GM21360 (cell line): Measurements from ENCODE around the gene CEP72.
"Not testable (repeated sequence)": the region's sequence is repeated elsewhere in the genome, so short reads cannot be mapped to it uniquely, and the experiment has no call there.

ENCODE experiments used
- ATAC-seq: cut with Tn5 transposase; IDR thresholded peaks from one replicate; pipeline ENCODE4 v1.9.1; 2021; ENCODE audit warnings: mild to moderate bottlenecking, moderate library complexity; ENCODE audit not compliant: unreplicated experiment

CEP72 gene, protein sequence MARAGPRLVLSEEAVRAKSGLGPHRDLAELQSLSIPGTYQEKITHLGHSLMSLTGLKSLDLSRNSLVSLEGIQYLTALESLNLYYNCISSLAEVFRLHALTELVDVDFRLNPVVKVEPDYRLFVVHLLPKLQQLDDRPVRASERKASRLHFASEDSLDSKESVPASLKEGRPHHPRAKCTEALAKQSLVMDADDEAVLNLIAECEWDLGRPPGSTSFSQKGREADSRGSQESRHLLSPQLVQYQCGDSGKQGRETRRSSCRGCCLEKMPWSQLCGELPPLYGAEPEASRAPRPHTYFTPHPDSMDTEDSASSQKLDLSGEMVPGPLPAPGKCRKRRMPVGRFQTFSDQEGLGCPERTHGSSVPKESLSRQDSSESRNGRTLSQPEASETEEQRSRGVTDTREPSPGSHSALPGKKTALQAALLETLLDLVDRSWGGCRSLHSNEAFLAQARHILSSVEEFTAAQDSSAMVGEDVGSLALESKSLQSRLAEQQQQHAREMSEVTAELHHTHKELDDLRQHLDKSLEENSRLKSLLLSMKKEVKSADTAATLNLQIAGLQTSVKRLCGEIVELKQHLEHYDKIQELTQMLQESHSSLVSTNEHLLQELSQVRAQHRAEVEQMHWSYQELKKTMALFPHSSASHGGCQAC

GRCh38 chr5:611731-612486 lies at the start of gene CEP72:
TSS of gene CEP72 (plus strand) at chr5:612340. CDS start at chr5:612362, 22 bp downstream.
- peak; percentile 65 for ATAC-seq

GRCh38 chr5:565782-566440 lies 46.2 kb upstream of the CEP72 start:
- ATAC-seq = no peak

GRCh38 chr5:566636-567309 lies 45.4 kb upstream of the CEP72 start:
- no peak for ATAC-seq

- ATAC-seq = no peak
Measured at GRCh38 chr5:567664-568060, 44.5 kb upstream of the CEP72 start.

DNA sequence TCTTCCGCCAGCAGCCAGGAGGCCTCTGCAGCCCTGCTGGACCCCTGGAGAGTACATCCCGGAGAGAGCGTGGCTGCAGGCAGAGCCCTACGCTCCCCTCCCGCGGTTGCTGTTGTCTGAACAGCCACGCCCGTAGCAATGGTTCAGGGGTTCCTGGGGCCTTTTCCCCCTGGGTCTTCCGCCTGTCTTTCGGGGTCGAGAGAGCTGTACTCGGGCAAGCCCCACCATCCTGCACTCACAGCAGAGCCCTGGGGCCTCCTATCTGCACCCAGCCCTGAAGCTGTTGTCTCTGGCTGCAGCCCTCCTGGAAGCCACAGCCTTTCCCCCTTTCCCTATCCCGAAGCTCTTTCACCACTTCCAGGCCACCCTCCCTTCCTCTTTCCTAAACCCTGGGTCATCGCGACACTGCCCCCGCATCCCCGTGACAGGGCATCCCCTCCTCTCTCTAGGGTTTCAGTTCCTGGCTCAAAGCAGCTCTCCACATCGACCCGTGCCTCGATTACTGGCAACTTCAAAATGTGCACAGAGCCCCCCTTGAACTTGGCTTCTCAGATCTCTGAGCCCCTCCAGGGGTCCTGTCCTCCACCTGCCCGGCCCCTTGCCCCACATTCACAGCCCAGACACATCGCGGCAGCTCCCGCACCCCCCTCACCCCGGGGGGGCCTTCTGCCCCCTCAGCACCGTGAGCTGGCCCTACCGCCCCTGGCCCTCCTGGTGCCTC lies 43.9 kb upstream of the CEP72 start:
- no peak for ATAC-seq

GRCh38 chr5:568809-569208 lies 43.3 kb upstream of the CEP72 start:
- no peak for ATAC-seq

GRCh38 chr5:569358-569867 lies 42.7 kb upstream of the CEP72 start:
- ATAC-seq = no peak

DNA sequence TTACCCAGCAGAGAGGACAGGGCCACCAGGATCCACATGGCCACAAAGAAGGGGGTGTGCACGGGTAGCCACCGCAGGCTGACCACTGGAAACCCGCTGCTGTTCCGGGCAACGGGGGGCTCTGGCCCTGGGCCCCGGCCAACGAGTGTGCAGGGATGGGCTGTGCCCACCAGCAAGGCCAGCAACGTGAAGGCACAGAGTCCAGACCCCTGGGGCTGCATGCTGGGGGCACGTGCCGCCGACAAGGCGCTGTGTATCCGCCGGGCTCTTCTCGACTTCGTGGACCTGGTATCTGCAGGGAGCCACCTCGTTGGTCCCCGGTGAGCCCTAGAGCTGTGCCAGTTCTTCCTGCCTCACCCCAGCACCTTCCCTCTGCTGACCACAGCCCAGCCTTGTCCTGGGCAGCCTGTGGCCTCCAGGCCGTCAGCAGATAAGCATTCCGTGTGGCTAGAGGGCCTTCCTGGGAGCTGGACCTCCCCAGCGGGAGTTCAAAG lies 42.2 kb upstream of the CEP72 start:
- ATAC-seq = no peak

DNA sequence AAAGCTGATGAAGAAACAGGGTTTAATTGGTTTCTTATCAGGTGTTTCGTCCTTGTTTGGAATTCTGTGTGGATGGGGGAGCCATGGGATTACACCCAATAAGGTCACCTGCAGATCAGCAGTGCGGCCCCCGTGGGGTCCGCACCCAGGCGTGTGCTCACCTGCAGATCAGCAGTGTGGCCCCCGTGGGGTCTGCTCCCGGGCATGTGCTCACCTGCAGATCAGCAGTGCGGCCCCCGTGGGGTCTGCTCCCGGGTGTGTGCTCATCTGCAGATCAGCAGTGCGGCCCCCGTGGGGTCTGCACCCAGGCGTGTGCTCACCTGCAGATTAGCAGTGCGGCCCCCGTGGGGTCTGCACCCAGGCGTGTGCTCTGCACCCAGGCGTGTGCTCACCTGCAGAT lies 41.7 kb upstream of the CEP72 start:
- ATAC-seq = no peak

DNA sequence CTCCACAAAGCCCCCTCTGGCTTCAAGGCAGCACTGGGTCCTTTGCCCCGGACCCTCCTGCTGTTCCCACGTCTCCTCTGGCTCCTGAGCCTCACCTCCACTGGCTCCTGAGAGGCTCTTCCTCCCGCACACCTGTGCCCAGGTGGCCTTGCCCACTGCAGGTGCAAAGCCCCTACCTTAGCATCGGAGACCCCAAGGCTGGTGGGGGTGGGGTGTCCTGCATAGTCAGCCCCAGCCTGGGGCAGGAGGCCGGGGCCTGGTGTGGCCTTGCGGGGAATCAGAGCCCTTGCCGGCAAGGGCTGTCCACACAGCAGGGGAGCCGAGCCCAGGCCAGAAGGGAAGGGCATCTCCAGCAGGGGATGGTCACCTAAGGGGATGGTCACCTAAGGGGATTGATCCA lies 41.3 kb upstream of the CEP72 start:
- ATAC-seq = no peak

DNA sequence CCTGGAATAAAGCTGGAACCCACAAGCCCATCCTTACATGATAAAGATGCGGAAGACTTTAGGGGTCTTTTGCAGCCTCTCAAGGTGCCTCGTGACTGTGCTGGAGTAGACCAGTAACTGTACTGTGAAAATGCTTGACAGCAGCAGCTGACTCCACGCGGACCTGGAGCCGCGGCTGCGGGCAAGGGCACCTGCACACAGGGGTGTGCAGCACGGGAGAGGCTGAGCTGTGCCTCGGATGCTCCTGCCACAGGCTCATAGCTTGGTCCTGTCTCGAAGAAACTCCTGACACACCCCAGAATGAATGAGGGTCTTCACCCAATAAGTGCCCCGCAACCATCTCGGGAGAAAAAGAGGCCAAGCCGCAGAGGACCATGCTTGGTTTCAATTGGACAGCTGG lies 40.3 kb upstream of the CEP72 start:
- ATAC-seq = no peak

GRCh38 chr5:572398-573019 lies 39.6 kb upstream of the CEP72 start:
- no peak for ATAC-seq

DNA sequence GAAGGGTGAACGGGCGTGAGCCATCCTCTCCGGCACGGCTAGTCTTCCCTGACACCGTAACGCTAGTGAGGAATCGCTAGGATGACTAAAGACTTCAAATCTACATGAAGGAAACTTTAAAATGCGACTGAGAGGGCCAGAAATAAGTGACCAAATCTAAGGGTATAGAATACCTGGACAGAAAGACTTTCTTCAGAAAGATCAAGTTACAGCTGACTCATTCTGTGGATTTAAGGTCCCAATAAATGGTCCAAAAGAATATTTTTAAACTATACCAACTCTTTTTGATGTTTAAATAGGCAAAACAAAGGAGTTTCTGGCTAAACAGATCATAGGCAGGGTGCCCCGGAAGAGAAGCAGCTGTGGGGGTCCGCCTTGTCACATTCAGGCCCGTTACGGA lies 38.9 kb upstream of the CEP72 start:
- ATAC-seq = no peak

DNA sequence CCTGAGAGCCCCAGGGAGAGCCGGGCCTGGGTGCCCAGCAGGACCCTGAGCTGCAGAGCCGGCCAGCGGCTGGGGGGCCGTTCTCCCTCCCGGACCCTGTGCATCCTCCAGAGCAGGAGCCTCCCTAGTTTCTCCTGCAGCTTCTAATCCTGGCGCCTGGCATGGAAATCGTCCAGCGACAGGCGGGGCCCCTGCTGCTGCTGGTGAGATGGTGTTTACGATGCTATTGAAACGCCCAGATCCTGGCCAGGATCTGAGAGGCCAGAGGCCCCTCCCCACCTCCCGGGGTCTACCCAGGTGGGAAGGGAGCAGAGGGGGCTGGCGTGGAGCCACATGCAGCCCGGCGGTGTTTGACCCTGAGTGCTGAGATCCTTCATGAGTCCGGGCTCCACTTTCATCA lies 38.2 kb upstream of the CEP72 start:
- ATAC-seq = no peak

GRCh38 chr5:574906-575305 lies 37.2 kb upstream of the CEP72 start:
- ATAC-seq = no peak

DNA sequence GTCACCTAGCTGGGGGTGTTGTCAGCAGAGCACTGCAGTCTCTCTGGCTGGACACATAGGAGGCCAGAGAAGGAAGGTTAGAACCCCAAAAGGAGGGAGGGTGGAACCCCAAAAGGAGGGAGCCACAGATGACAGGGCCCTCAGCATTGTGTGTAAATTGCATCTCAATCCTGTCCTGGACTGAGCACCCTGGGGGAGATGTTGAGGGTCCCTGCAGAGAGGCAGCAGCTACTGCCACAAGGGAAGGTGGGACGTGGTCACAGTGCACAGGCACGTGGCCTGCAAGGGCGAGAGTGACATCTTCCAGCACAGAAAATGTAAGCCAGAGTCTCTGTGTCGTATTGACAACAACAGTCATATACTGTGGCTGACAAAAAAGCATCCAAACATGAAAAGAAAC lies 36.5 kb upstream of the CEP72 start:
- no peak for ATAC-seq

- not testable (repeated sequence) for ATAC-seq
Measured at GRCh38 chr5:577214-577613, 34.9 kb upstream of the CEP72 start.

GRCh38 chr5:577800-578199 lies 34.3 kb upstream of the CEP72 start:
- ATAC-seq = no peak

DNA sequence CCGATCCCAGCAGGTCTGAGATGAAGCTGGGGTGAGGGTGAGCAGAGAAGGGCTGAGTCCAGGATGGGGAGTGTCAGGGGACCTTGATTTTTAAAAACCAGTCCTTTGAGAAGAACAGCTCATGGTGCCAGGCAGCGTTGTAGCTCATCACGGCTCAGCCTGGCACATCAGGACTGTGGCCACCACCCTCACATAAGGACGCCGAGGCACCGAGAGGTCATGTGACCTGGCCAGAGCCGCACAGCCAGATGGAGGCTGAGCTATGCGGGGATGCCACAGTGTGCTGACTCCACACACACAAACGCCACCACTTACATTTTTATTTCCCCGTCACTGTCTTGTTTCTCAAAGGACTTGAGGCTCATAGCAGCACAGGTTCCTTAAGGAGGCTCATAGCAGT lies 32.9 kb upstream of the CEP72 start:
- ATAC-seq = no peak
